ENCODE measurements around the gene ASB7.
A peak's percentile ranks its signal among the peaks of the same experiment; 100 is the strongest.
"Not testable (repeated sequence)": the region's sequence is repeated elsewhere in the genome, so short reads cannot be mapped to it uniquely, and the experiment has no call there.

Gene ASB7

GRCh38 chr15:100602064-100602822 lies at the start of gene ASB7, which contains the start of gene LINS1:
Gene ASB7 (plus strand): TSS chr15:100602589. CDS start chr15:100612217, 9,628 bp downstream.
Gene LINS1 (minus strand): TSS chr15:100602184. CDS start chr15:100580842, 21,342 bp downstream.
- FAIRE-seq (peak; percentile 98), DNase-seq (ENCODE audit: low spot score) (peak; percentile 99)

- DNase-seq (ENCODE audit: low spot score) (no peak), FAIRE-seq (no peak)
Measured at GRCh38 chr15:100553468-100553867, 48.9 kb upstream of the ASB7 start.

GRCh38 chr15:100558771-100559254 lies 43.6 kb upstream of the ASB7 start:
- FAIRE-seq (no peak), DNase-seq (ENCODE audit: low spot score) (no peak)

- FAIRE-seq (no peak), DNase-seq (ENCODE audit: low spot score) (no peak)
Measured at GRCh38 chr15:100559330-100559729, 43.1 kb upstream of the ASB7 start.

- FAIRE-seq: no peak
- DNase-seq (ENCODE audit: low spot score): no peak
Measured at GRCh38 chr15:100560323-100560722, 42.1 kb upstream of the ASB7 start.

GRCh38 chr15:100565591-100565990 lies 36.8 kb upstream of the ASB7 start:
- FAIRE-seq (no peak), DNase-seq (ENCODE audit: low spot score) (no peak)

- FAIRE-seq (no peak), DNase-seq (ENCODE audit: low spot score) (no peak)
Measured at GRCh38 chr15:100566850-100567628, 35.4 kb upstream of the ASB7 start.

- FAIRE-seq: no peak
- DNase-seq (ENCODE audit: low spot score): no peak
Measured at GRCh38 chr15:100569391-100569790, 33.0 kb upstream of the ASB7 start.

- no peak for FAIRE-seq
- no peak for DNase-seq (ENCODE audit: low spot score)
Measured at GRCh38 chr15:100570275-100570674, 32.1 kb upstream of the ASB7 start.

GRCh38 chr15:100570735-100571313 lies 31.6 kb upstream of the ASB7 start:
- no peak for DNase-seq (ENCODE audit: low spot score)
- FAIRE-seq: no peak

- no peak for DNase-seq (ENCODE audit: low spot score)
- no peak for FAIRE-seq
Measured at GRCh38 chr15:100571592-100572167, 30.7 kb upstream of the ASB7 start.

GRCh38 chr15:100572362-100572983 lies 29.9 kb upstream of the ASB7 start:
- no peak for FAIRE-seq
- no peak for DNase-seq (ENCODE audit: low spot score)

- DNase-seq (ENCODE audit: low spot score) (no peak), FAIRE-seq (no peak)
Measured at GRCh38 chr15:100573526-100573925, 28.9 kb upstream of the ASB7 start.

- FAIRE-seq: no peak
- no peak for DNase-seq (ENCODE audit: low spot score)
Measured at GRCh38 chr15:100580414-100580813, 22.0 kb upstream of the ASB7 start.

- no peak for FAIRE-seq
- DNase-seq (ENCODE audit: low spot score): no peak
Measured at GRCh38 chr15:100588638-100589242, 13.6 kb upstream of the ASB7 start.

GRCh38 chr15:100591163-100591562 lies 11.2 kb upstream of the ASB7 start:
- not testable (repeated sequence) for DNase-seq (ENCODE audit: low spot score); FAIRE-seq

GRCh38 chr15:100591835-100592234 lies 10.6 kb upstream of the ASB7 start:
- FAIRE-seq (no peak), DNase-seq (ENCODE audit: low spot score) (no peak)

- FAIRE-seq (no peak), DNase-seq (ENCODE audit: low spot score) (no peak)
Measured at GRCh38 chr15:100592898-100593297, 9.5 kb upstream of the ASB7 start.

- DNase-seq (ENCODE audit: low spot score): no peak
- no peak for FAIRE-seq
Measured at GRCh38 chr15:100593431-100593830, 9.0 kb upstream of the ASB7 start.

GRCh38 chr15:100595964-100596363 lies 6.4 kb upstream of the ASB7 start:
- FAIRE-seq (no peak), DNase-seq (ENCODE audit: low spot score) (no peak)

GRCh38 chr15:100596792-100597191 lies 5.6 kb upstream of the ASB7 start:
- FAIRE-seq: no peak
- no peak for DNase-seq (ENCODE audit: low spot score)

Data from urothelium cell line (cell line).